K562 treated with DMSO at 1 percent for 12 hours (cell line): Measurements from ENCODE around the gene IQCC. TPM values are rescaled to one million over a fixed set of nuclear protein-coding genes. Genes with fewer than 3 reads are reported as not detected.

Experiments used
- total RNA-seq: library from RNA; unstranded; fragments of 300-600 nt; gene quantifications from 2 replicates; pipeline ENCODE4 v1.2.3, GENCODE V29; 2022; ENCODE audit not compliant: insufficient read depth

IQCC gene
- 4.9 and 8.2 TPM in 2 replicates for total RNA-seq

DNA sequence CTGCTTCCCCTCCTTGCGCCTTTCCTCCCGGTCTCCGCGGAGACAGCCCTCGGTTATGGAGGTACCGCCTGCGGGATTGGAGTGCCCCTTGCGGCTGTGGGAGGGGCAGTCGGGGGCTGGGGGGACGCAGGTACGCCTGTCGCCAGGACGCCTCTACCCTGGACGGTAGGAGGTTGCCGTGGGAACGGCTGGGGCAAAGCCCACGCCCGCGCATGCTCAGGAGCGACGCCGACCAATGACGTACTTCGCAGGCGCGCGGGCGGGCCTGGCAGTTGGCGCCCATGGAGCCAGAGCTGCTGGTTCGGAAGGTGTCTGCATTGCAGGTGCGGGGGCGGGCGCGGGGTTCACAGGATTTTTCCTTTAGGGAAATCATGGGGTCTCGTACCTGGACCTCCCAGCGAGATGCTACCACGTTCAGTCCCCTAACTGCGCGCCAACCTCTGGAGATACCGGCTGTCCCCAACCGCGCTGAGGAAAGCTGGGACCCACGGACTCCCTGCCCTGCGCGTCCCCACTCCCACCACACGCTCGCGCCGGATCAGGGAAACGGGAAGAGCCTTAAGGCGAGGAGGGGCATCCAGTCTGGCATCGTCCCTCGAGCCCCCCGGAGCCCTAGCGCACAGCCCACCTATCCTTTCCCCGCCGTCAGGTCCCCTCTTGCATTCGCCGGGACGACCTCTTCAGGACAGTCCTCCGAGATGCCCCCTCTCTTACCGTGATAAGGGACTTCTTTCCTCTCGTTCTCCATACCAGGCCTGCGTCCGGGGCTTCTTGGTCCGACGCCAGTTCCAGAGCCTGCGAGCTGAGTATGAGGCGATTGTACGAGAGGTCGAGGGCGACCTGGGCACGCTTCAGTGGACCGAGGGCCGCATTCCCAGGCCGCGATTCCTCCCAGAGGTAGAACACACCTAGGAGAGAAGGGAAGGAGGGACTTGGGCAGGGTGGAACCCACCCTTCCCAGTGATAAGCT, at the start of gene IQCC:
Gene IQCC, plus strand, starts transcription at position 271 of the 970 bp plus-strand sequence. Its CDS starts 11 bp downstream, at position 282.

DNA sequence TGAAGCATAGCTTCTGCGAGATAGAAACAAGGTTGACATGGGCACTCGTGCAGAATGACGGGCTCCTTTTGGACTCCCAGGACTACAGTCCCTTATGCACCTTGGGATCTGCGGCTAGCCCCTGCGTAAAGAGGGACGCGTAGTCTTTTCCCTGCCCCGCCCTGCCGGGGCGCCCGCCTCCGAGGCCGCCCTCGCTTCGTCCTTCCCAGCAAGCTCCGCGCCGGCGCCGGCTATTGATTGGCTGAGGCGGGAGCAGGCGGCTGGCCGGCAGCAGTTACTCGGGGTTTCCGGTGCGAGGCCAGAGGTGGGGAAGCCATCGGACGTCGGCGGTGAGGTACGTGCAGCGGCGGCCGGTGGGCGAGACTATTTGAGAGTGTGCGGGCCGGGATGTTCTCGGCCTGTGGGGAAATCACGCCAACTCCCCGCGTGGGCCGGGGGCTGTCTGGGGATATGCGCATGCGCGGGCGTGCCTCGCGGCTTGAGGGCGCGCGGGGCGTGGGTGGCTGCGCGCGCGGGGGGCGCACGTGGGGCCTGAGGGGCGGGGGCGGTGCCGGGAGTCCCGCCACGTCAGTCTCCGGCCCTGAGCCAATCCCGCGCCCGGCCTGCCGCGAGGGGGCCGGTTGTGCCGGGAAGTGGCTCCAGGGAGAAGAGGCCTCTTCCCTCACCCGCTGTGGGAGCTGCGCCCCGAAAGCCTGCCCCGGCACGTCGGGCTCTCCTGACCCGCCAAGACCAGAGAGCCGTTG, 25.9 kb upstream of the IQCC start, which contains the start of gene TXLNA:
Gene TXLNA, plus strand, starts transcription at position 233 of the 743 bp plus-strand sequence. CDS start 671 bp downstream, outside the sequence.

DNA sequence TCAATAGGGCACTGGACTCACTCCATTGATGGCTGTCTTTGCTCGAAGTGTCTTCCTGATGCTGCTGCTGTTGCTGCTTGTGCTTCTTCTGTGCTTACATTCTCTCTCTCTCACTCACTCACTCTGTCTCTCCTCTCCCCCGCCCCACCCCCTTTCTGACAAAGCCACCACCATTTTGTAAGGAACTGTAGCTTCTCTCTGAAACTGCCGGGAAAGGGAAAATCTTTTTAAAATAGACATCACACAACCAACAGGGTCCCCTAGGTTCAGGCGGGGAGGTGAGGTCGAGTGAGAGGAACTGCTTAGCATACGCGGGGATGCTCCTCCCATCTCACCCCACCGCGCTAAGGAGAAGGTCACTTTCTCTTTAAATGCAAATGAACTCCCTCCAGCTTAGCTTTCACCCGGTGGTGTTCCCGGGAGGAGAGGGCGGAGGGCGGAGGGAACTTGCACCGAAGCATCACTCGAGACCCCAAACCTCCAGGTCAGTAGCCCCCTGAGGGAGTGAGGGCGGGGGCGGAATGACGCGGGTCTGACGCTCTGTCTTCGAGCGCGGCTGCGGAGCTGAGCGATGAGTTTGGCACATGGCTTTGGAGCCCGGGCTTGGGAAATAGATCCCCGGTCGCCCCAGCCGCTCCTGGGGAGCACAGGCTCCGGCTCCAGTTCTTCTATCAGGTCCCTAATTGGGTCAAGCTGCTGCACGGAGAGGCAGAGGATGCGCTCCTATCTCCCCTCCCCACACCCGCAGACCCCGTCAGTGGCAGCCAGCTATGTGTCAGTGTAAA, 5.1 kb upstream of the IQCC start, which contains the start of gene CCDC28B:
Gene CCDC28B, plus strand, starts transcription at position 370 of the 785 bp plus-strand sequence. CDS start 1,341 bp downstream, outside the sequence.

DNA sequence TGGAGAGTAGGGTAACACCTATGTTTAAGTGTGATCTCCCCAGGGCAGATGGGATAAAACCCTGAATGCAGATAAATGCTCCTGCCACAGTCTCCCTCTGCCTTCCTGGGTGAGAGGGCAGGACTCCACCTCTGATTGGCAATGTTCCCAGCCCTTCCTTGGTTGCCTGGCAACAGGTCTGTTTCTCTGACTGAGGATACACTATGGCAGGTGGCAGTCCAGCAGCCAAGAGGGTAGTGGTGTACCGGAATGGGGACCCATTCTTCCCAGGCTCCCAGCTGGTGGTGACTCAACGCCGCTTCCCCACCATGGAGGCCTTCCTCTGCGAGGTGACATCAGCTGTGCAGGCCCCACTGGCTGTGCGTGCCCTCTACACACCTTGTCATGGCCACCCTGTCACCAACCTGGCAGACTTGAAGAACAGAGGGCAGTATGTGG, 3.4 kb downstream of the IQCC start, which contains the start of gene DCDC2B:
Gene DCDC2B, plus strand, starts transcription at position 199 of the 438 bp plus-strand sequence. Its CDS starts 5 bp downstream, at position 204.

DNA sequence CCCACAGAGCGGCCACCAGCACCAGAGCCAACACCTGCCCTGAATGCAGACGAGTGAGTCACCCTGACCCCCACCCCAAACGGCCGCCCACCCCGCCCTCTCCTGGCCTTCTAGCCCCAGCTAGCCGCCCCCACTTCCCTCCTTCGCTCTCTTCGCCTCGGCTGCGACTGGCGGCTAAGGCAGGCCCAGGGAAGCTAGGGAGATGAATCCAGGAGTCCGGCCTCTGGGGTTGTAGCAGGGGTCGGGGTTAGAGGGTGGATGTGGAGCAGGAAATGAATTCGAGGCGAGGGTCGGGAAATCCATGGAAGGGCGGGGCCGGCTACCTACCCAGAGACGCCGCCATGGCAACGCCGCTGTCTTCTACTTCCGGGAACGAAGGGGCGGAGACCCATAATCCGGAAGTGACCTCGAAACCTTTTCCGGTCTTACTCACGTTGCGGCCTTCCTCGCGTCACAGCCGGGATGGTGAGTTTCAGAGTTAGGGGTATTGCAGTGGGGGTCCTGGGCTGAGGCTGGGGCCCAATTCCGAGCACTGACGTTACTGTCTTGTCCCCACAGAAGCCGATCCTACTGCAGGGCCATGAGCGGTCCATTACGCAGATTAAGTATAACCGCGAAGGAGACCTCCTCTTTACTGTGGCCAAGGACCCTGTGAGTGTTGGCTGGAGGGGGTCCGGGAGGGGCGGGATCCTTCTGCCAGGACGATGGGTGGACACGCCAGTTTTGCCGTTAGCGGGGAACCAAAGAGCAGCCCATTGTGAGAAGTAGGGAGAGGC, 16.7 kb downstream of the IQCC start, which contains the start of the genes EIF3I and TMEM234:
Gene EIF3I, plus strand, starts transcription at position 428 of the 776 bp plus-strand sequence. Its CDS starts 35 bp downstream, at position 463.
Gene TMEM234, minus strand, starts transcription at position 374 of the 776 bp plus-strand sequence. Its CDS starts 31 bp downstream, at position 343.

DNA sequence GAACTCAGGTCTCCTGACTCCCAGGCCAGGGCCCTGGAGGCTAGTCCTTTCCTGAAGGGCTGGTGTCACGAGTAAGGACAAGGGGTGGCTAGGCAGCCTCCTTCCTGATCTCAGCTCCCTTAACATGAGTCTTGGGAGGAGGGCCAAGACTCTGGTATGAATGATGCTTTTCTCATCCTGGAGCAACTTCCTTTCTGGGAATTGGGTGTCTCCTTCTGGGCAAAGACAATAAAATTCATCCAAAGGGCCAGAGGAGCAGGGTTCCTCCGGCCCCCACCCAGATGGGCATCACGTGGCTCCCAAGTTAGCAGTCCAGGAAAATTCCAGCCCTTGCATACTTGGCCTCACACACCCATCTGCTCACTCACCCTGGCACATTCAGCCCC, 41.4 kb downstream of the IQCC start, which contains the start of gene FAM167B:
Gene FAM167B, plus strand, starts transcription at position 335 of the 386 bp plus-strand sequence. CDS start 200 bp downstream, outside the sequence.

DNA sequence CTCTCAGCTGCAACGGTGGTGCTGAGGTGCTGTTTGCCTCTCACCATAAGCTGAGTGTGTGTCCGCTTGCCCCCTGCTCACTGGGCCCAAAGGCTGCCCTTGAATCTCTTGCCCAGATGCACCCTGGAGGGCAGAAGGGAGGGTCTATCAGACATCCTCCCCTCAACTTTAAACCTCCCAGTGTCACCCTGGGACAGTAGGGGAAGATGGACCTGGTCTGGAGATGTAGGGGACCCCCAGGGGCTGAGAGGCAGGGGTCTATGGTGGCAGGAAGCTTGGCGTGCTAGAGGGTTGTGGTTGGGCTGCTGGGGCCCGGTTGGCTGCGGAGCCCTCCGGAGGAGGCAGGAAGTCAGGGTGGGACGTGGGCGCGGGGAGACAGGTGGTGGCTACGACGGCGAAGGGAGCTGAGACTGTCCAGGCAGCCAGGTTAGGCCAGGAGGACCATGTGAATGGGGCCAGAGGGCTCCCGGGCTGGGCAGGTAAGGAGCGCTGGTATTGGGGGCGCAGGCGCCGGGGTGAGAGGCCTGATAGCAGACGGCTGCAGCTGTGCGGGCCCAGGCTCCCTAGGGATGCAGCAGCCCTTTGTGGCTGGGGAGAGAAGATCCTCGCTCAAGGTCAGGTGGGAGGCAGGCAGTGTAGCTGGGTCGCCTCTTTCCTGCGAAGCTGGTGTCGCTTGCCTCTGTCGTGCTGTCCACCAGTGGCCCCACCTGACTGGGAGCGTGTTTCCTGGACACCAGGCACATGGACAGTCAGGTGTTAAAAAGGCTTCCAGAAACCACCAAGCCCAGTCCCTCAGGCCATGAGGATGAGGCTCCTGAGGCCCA, 45.6 kb downstream of the IQCC start, which contains the start of gene LCK:
Gene LCK, plus strand, starts transcription at position 373 of the 824 bp plus-strand sequence. CDS start 23,065 bp downstream, outside the sequence.

Other genes starting within 250 kb of the IQCC start
- gene KHDRBS1, start 191.8 kb upstream of the IQCC start, total RNA-seq, result 84.4 and 154 TPM in 2 replicates
- gene TMEM39B, start 132.7 kb upstream of the IQCC start, total RNA-seq, result 24.3 and 27.6 TPM in 2 replicates
- 10.3 and 25.6 TPM in 2 replicates for gene KPNA6, start 97.6 kb upstream of the IQCC start, total RNA-seq
- 23.0 and 51.0 TPM in 2 replicates for gene TXLNA, start 26.0 kb upstream of the IQCC start, total RNA-seq
- gene CCDC28B, start 5.1 kb upstream of the IQCC start, total RNA-seq, result 25.5 and 27.9 TPM in 2 replicates
- not detected in 2 replicates for gene DCDC2B, start 3.4 kb downstream of the IQCC start, total RNA-seq
- 8.0 and 8.4 TPM in 2 replicates for gene TMEM234, start 16.7 kb downstream of the IQCC start, total RNA-seq
- gene EIF3I, start 16.7 kb downstream of the IQCC start, total RNA-seq, result 265 and 287 TPM in 2 replicates
- not detected in 2 replicates for gene FAM167B, start 41.6 kb downstream of the IQCC start, total RNA-seq
- not detected in 2 replicates for gene LCK, start 45.6 kb downstream of the IQCC start, total RNA-seq
- 139 and 261 TPM in 2 replicates for gene HDAC1, start 86.4 kb downstream of the IQCC start, total RNA-seq
- 71.2 and 75.0 TPM in 2 replicates for gene MARCKSL1, start 130.6 kb downstream of the IQCC start, total RNA-seq
- gene FAM229A, start 156.8 kb downstream of the IQCC start, total RNA-seq, result 14.5 and 27.7 TPM in 2 replicates
- 1.6 and 5.0 TPM in 2 replicates for gene TSSK3, start 156.9 kb downstream of the IQCC start, total RNA-seq
- gene BSDC1, start 188.8 kb downstream of the IQCC start, total RNA-seq, result 38.0 and 80.7 TPM in 2 replicates